Fibroblast of lung (primary cell): ENCODE measurements around the gene CLNK.

Experiments
- CTCF ChIP-seq, 2 donors: IDR thresholded peaks in 1 of 2; conservative IDR thresholded peaks in 1 of 2; 1 replicate in 1 of 2; 2 replicates in 1 of 2; pipeline ENCODE4 v1.5.1; 2011 to 2012; ENCODE audit warnings: low read length in 2 of 2, control low read depth in 1 of 2, inconsistent platforms in 1 of 2, low read depth in 1 of 2, mild to moderate bottlenecking in 1 of 2
- EZH2 ChIP-seq: IDR thresholded peaks from 2 replicates; pipeline ENCODE4 v1.5.1; 2012; ENCODE audit warnings: low read length, control low read depth, mild to moderate bottlenecking; ENCODE audit errors: missing control alignments

DNA sequence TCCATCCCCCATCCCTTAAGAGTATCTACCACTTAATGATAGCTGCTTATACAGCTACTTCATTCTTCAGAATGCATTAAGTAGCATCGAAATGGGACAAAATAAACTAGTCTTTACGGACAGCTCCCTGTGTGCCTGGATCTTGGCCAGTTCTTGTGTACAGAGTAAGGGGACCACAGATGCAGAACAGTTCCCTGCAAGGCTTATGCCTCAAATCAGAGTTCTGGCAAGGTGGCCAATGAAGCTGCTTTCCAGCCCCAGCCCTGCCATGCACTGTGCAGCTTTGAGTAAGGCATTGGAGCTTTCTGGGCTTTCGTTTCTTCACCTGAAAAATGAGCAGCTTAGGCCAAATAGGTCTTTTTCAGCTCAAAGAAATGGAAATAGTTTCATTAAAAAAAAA is 14.2 kb downstream of the CLNK start:
- no peak for TF ChIP-seq CTCF (conservative IDR thresholded peaks at IDR 0.05 in 1 of 2, IDR thresholded peaks at IDR 0.05 in 1 of 2; ENCODE audit: low read depth in 1 of 2, low read length in 2 of 2)
- TF ChIP-seq EZH2, result no peak
